ENCODE data around the gene PGA4. TPM values are rescaled to one million over a fixed set of nuclear protein-coding genes. Genes with fewer than 3 reads are reported as not detected.
A peak's percentile ranks its signal among the peaks of the same experiment; 100 is the strongest.
"Not testable (repeated sequence)": the region's sequence is repeated elsewhere in the genome, so short reads cannot be mapped to it uniquely, and the experiment has no call there.

The PGA4 gene
- total RNA-seq, 1 donor from 2014 or later: not detected

GRCh38 chr11:61250796-61251765 lies 28.9 kb downstream of the PGA4 start:
- H3K27me3 ChIP-seq (ENCODE audit: control insufficient read depth, insufficient read depth, low read length); H3K36me3 ChIP-seq (ENCODE audit: control insufficient read depth, insufficient read depth, low read length); H3K4me3 ChIP-seq (ENCODE audit: low read depth, low read length); DNase-seq (ENCODE audit: low read depth); FAIRE-seq: not testable (repeated sequence)

- not testable (repeated sequence) for FAIRE-seq; H3K4me3 ChIP-seq (ENCODE audit: low read depth, low read length); H3K36me3 ChIP-seq (ENCODE audit: control insufficient read depth, insufficient read depth, low read length); DNase-seq (ENCODE audit: low read depth); H3K27me3 ChIP-seq (ENCODE audit: control insufficient read depth, insufficient read depth, low read length)
Measured at GRCh38 chr11:61252332-61252731, 30.2 kb downstream of the PGA4 start.

GRCh38 chr11:61254403-61255025 lies 32.4 kb downstream of the PGA4 start:
- H3K36me3 ChIP-seq (ENCODE audit: control insufficient read depth, insufficient read depth, low read length): no peaks in the 10 kb centered on the region
- H3K4me3 ChIP-seq (ENCODE audit: low read depth, low read length): no peak overlapping the region
- DNase-seq (ENCODE audit: low read depth): peak; percentile 62
- peak; percentile 98 for TF ChIP-seq CTCF (IDR thresholded peaks at IDR 0.05; ENCODE audit: insufficient read depth, low read length, severe bottlenecking)
- H3K27me3 ChIP-seq (ENCODE audit: control insufficient read depth, insufficient read depth, low read length): no peaks in the 10 kb centered on the region
- no peak for FAIRE-seq

GRCh38 chr11:61256710-61257482 lies 34.7 kb downstream of the PGA4 start:
- DNase-seq (ENCODE audit: low read depth) (no peak), FAIRE-seq (no peak)
- TF ChIP-seq CTCF (IDR thresholded peaks at IDR 0.05; ENCODE audit: insufficient read depth, low read length, severe bottlenecking): no peak
- Histone ChIP-seq H3K4me3 (ENCODE audit: low read depth, low read length) (no peak overlapping the region), H3K36me3 (ENCODE audit: control insufficient read depth, insufficient read depth, low read length) (no peaks in the 10 kb centered on the region), H3K27me3 (ENCODE audit: control insufficient read depth, insufficient read depth, low read length) (no peaks in the 10 kb centered on the region)

- no peak for FAIRE-seq
- DNase-seq (ENCODE audit: low read depth): no peak
- Histone ChIP-seq H3K27me3 (ENCODE audit: control insufficient read depth, insufficient read depth, low read length) (no peaks in the 10 kb centered on the region), H3K36me3 (ENCODE audit: control insufficient read depth, insufficient read depth, low read length) (no peaks in the 10 kb centered on the region), H3K4me3 (ENCODE audit: low read depth, low read length) (no peak overlapping the region)
- no peak for TF ChIP-seq CTCF (IDR thresholded peaks at IDR 0.05; ENCODE audit: insufficient read depth, low read length, severe bottlenecking)
Measured at GRCh38 chr11:61258546-61258945, 36.4 kb downstream of the PGA4 start.

DNA sequence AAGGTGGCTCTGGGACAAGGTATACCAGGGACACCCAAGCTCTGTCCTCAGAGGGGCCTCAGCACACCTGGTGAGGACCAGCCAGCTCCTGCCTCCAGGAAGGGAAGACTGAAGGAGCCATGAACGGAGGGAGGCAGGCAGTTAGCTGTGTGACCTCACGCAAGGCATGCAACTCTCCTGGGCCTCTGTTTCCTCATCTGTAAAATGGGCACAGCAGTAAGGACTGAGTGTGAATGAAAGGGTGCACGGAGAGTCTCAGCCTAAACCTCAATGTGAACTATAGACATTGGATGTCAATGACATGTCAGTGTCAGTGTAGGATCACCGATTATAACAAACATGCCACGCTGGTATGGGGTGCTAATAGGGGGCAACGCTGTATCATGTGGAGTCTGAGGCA lies 37.2 kb downstream of the PGA4 start:
- no peaks in the 10 kb centered on the region for H3K27me3 ChIP-seq (ENCODE audit: control insufficient read depth, insufficient read depth, low read length)
- FAIRE-seq: no peak
- TF ChIP-seq CTCF (IDR thresholded peaks at IDR 0.05; ENCODE audit: insufficient read depth, low read length, severe bottlenecking): no peak

More for the DNA sequence above, 37.2 kb downstream of the PGA4 start:
- Histone ChIP-seq H3K4me3 (ENCODE audit: low read depth, low read length) (no peak overlapping the region), H3K36me3 (ENCODE audit: control insufficient read depth, insufficient read depth, low read length) (no peaks in the 10 kb centered on the region)
- DNase-seq (ENCODE audit: low read depth): no peak

Data from bronchial epithelial cell (primary cell).